Renal cortex interstitium (tissue), 11 donors: ENCODE measurements around the gene UMODL1. TPM values are rescaled to one million over a fixed set of nuclear protein-coding genes. Genes with fewer than 3 reads are reported as not detected.

Source experiments
- DNase-seq, 11 donors: peaks; one replicate each; pipeline ENCODE4 v3.0.0-alpha.2; 2013; ENCODE audit warnings: low read depth in 9 of 11, low spot score in 4 of 11; ENCODE audit errors: extremely low read depth in 1 of 11
- polyA plus RNA-seq, 3 donors: library from polyadenylated mRNA; unstranded; fragments of 120-200 nt; gene quantifications; one replicate each; pipeline ENCODE4 v1.2.1, GENCODE V29; 2013; ENCODE audit not compliant: insufficient read length in 3 of 3

The UMODL1 gene
- polyA plus RNA-seq, 3 donors = 0.17 to 0.45 TPM; not detected in 1

- no peak for DNase-seq
Observed at GRCh38 chr21:42089665-42090310, 18.7 kb downstream of the UMODL1 start.

- DNase-seq = no peak
Observed at GRCh38 chr21:42091899-42092508, 20.9 kb downstream of the UMODL1 start.

GRCh38 chr21:42092771-42093170, 21.7 kb downstream of the UMODL1 start:
- DNase-seq = no peak

- no peak for DNase-seq
Observed at GRCh38 chr21:42093186-42093585, 22.1 kb downstream of the UMODL1 start.

GRCh38 chr21:42093991-42094421, 22.9 kb downstream of the UMODL1 start:
- DNase-seq = no peak

GRCh38 chr21:42094811-42095210, 23.7 kb downstream of the UMODL1 start:
- no peak for DNase-seq

GRCh38 chr21:42095581-42095980, 24.5 kb downstream of the UMODL1 start:
- DNase-seq = no peak

GRCh38 chr21:42096566-42096965, 25.4 kb downstream of the UMODL1 start:
- DNase-seq = no peak

- DNase-seq = no peak
Observed at GRCh38 chr21:42097274-42097673, 26.2 kb downstream of the UMODL1 start.

- no peak for DNase-seq
Observed at GRCh38 chr21:42097860-42098454, 26.8 kb downstream of the UMODL1 start.

GRCh38 chr21:42098957-42099505, 27.9 kb downstream of the UMODL1 start:
- no peak for DNase-seq

GRCh38 chr21:42101246-42101645, 30.1 kb downstream of the UMODL1 start:
- no peak for DNase-seq

GRCh38 chr21:42102076-42102475, 31.0 kb downstream of the UMODL1 start:
- no peak for DNase-seq

GRCh38 chr21:42102526-42102925, 31.4 kb downstream of the UMODL1 start:
- no peak for DNase-seq

GRCh38 chr21:42102991-42103390, 31.9 kb downstream of the UMODL1 start:
- DNase-seq = no peak

GRCh38 chr21:42103843-42104242, 32.7 kb downstream of the UMODL1 start:
- DNase-seq = no peak

GRCh38 chr21:42105476-42106315, 34.6 kb downstream of the UMODL1 start:
- no peak for DNase-seq

GRCh38 chr21:42106425-42106824, 35.3 kb downstream of the UMODL1 start:
- no peak for DNase-seq

GRCh38 chr21:42107177-42107880, 36.2 kb downstream of the UMODL1 start:
- no peak for DNase-seq
